ENCODE measurements around the gene MLST8.

DNA sequence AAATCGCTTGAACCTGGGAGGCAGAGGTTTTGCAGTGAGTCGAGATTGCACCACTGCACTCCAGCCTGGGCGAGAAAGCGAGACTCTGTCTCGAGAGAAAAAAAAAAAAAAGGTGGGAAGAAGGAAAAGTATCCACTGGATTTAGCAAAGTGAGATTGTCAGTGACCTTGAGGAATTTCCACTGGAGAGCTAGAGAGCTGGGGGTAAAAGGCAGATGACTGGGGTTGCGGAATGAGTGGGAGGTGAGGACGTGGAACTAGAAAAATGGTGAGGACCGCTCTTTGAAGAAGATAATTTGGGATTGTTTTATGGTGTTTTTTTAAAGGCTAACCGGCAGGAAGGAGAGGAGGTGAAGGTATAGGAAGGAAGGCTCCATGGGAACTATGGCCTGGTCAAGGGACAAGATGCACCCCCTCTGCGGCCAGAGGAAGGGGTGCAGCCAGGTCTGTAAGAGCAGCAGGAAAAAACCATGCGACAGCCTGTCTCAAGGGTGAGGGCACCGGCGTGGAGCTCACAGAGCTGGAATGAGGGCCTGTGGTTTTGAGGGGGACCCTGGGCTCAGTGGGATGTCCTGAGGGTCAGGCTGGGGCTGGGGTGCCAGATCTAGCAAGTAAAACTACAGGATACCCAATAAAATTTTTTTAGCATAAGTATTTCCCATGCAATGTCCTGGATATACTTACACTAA lies 694 bp upstream of the MLST8 start:
- TF ChIP-seq POLR2A (IDR thresholded peaks at IDR 0.05; ENCODE audit: low read depth, low read length) (no peak), TAF1 (IDR thresholded peaks at IDR 0.05; ENCODE audit: borderline replicate concordance, low read depth, low read length) (no peak), POLR2AphosphoS5 (IDR thresholded peaks at IDR 0.05; ENCODE audit: low read depth, low read length) (no peak)
